B cell (primary cell): Measurements from ENCODE around the gene CELF4.

Source experiments
- EZH2 ChIP-seq: IDR thresholded peaks from 2 replicates; pipeline ENCODE4 v1.6.1; 2012; ENCODE audit warnings: borderline replicate concordance, low read depth, mild to moderate bottlenecking, moderate library complexity, low read length; ENCODE audit not compliant: insufficient read depth, poor library complexity, severe bottlenecking
- TF ChIP-seq, protein P1 (sequence below): fragments of 200-600 bp; IDR thresholded peaks from one replicate; pipeline ENCODE4 v1.8.0; 2022; ENCODE audit warnings: antibody characterized with exemption, mild to moderate bottlenecking

DNA sequence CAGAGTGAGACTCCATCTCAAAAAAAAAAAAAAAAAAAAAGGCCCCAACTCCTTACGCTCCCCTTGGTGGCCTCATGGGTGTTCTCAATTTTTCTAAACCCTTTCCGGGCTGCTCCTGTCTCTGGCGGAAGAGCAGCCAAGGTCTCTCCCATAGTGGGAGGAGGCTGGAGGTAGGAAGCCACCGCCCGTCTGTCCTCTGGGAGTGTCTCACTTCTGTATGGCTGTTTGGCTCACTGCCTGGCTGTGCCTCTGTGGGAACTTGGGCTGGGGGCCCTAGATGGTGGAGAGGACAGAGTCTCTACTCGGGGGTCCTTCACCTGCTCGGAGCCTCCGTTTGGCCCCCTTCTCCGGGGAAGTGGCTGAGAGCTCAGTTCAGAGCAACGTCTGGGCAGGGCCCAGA, 245.3 kb downstream of the CELF4 start:
- TF ChIP-seq, protein P1, sequence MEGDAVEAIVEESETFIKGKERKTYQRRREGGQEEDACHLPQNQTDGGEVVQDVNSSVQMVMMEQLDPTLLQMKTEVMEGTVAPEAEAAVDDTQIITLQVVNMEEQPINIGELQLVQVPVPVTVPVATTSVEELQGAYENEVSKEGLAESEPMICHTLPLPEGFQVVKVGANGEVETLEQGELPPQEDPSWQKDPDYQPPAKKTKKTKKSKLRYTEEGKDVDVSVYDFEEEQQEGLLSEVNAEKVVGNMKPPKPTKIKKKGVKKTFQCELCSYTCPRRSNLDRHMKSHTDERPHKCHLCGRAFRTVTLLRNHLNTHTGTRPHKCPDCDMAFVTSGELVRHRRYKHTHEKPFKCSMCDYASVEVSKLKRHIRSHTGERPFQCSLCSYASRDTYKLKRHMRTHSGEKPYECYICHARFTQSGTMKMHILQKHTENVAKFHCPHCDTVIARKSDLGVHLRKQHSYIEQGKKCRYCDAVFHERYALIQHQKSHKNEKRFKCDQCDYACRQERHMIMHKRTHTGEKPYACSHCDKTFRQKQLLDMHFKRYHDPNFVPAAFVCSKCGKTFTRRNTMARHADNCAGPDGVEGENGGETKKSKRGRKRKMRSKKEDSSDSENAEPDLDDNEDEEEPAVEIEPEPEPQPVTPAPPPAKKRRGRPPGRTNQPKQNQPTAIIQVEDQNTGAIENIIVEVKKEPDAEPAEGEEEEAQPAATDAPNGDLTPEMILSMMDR = no peak
- no peak for TF ChIP-seq EZH2
